NCI-H146 treated with DMSO at 0.1 percent for 48 hours (cell line): ENCODE data around the gene MLEC.

Experiments used
- DNase-seq: peaks from one replicate; lab custom pipeline; 2025; ENCODE audit not compliant: unreplicated experiment; lab: John Stamatoyannopoulos, UW

MLEC gene, protein sequence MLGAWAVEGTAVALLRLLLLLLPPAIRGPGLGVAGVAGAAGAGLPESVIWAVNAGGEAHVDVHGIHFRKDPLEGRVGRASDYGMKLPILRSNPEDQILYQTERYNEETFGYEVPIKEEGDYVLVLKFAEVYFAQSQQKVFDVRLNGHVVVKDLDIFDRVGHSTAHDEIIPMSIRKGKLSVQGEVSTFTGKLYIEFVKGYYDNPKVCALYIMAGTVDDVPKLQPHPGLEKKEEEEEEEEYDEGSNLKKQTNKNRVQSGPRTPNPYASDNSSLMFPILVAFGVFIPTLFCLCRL

DNA sequence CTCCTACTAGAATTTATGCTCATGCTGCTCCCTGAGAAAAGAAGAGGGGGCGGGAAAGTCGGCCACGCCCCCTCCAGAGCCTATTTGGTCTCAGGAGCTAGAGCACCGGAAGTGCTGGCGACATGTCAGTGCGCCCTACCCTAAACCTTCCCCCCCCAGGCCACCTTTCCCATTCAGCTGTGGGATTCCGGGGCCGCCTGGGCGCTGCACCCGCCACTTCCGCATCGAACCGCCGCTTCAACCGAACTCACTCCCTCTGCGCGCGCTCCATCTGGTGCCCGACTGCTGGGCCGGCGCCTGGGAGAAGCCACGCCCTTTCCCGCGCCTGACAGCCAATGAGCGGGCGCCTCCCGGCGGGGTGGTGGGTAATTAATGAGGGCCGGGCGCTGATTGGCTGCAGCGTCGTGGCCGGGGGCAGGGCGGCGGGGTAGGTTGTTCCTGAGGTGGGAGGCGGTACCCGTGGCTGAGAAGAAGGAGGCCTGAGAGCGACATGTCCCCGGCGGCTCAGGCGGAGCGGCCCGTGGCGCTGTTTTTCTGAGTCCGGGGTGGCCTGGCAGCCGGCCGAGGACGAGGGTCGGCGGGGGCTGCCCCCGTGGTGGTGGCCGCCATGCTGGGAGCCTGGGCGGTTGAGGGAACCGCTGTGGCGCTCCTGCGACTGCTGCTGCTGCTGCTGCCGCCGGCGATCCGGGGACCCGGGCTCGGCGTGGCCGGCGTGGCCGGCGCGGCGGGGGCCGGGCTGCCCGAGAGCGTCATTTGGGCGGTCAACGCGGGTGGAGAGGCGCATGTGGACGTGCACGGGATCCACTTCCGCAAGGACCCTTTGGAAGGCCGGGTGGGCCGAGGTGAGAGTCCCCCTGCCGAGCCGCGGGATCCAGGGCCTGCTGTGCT lies at the start of gene MLEC:
Gene MLEC, plus strand, starts transcription at position 460 of the 888 bp plus-strand sequence. Its CDS starts 148 bp downstream, at position 608.
- DNase-seq, result peak; percentile 96

DNA sequence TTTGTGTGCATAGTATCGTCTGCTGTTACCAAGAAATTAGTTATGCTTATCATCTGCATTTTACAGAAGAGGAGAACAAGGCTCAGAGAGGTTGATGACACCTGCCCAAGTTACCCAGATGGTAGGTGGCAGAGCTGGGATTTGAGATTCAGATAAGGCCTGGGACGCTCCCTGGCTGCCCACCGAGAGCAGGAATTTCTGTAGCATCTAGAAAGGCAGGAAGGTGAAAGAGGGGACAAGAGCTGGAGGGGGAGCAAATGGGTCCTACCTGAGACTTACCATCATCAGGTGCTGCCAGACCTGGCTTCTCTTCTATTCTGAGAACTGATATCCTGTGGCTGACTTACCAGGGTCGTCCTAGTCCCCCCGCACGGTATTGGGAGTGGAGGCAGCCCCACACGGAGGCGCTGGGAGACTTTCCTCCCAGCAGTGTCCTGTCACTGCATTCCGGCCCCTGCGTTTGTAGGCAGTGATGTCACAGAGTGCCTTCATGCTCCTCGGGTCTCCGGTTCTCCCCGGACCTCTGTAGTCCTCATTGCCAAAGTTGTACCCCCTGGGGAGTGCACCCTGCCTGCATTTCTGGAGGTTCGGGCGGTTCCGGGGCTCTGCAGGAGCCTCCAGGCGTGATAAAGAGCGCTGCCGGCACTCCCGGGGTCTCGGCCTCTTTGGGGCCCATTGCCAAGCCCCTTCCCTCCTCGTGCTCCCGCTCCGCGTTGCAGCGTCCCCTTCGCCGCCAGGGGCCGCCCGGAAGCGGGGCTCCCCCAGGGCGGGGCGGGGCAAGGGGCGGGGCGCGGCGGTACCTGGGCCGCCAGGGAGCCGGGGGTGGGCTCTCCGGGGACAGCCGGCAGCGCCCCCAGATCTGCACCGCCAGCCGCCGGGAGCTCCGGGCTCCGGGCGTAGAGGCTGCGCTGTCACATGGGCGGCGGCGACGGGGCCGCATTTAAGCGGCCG lies 46.9 kb upstream of the MLEC start, which contains the start of gene CABP1:
Gene CABP1, plus strand, starts transcription at position 856 of the 951 bp plus-strand sequence. Its CDS starts 60 bp downstream, at position 916.
- peak; percentile 11 for DNase-seq

DNA sequence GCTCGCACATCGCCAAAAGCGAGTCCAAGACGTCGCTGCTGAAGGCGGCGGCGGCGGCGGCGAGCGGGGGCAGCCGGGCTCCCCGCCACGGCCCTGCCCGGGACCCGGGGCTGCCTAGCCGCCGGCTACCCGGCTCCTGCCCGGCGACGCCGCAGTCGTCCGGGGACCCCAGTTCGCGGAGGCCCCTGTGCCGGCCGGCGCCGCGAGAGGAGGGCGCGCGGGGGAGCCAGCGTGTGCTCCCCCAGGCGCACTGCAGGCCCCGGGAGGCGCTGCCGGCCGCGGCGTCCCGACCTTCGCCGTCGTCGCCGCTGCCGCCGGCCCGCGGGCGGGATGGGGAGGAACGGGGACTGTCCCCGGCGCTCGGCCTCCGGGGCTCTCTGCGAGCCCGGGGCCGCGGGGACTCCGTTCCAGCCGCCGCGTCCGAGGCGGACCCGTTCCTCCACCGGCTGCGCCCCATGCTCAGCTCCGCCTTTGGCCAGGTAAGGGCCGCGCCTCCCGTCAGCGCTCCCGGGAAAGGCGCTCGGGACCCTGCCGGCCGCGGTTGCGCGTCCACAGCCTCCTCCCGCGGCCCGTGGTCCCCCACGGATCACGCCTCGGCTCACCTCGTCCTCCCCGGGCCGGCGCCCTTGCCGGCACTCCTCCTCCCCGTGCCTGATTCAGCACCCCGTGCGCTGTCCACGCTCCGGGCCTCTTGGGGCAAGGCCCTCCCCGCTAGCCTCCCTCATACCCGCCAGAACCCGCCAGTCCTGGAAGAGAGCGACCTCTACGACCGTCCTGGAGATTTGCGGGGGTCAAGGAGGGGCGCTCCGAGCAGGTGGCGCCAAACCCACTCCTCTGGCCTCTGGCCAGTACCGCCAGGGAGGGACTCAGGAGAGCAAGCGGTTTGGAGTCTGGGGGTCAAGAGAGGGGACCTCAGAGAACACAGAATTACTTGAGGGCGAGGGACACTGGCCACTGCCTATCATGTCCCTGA lies 45.8 kb upstream of the MLEC start:
- DNase-seq, result no peak

DNA sequence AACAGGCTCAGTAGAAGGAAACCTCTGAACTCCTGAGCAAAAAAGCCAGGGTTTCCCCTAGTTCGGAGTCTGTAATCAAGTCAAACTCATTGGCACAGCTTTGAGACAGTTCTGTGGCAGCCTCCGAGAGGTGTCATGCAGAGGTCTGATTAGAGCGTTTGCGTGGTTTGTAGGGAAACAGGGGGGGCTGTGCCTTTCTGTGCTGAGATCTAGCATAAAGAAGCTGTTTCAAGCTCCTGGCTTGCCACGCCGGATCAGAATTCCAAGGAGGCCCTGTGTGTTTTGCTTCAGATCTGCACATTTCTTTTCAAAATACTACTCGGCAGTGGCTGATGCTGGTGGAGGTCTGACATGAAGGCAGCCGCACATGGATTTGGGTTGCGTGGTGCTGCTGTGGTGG lies 44.8 kb upstream of the MLEC start:
- no peak for DNase-seq

DNA sequence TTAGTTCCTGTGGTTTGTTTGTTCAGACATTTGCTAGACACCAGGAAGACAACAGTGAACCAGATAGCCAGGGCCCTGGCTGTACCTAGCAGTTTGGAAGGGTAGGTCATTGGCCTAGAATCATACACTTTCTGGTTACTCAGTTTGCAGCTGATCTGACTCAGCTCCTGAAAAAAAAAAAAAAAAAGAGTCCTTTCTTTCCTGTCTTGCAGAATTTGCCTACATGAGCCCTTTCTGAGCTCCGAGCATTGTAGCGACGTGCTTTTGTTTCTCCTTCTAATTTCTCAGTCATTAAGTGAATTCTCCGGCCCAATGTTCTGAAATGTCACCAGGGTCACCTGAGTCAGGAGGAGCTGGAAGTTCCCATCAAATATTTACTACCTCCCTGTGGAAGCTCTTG lies 44.1 kb upstream of the MLEC start:
- no peak for DNase-seq

DNA sequence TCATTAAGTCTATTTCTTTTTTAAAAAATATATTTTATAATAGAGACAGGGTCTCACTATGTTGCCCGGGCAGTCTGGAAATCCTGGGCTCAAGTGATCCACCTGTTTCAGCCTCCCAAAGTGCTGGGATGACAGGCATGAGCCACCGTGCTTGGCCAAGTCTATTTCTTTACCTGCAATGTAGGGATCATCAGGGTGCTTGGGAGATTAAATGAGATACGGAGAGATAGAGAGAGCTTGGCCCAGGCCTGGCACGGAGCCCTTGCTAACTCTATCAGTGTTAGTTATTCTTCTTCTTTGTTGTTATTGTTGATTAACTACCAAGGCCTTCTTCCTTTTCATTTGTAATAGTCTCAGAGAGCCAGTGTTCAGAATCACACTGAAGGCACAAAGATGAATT lies 43.4 kb upstream of the MLEC start:
- no peak for DNase-seq

DNA sequence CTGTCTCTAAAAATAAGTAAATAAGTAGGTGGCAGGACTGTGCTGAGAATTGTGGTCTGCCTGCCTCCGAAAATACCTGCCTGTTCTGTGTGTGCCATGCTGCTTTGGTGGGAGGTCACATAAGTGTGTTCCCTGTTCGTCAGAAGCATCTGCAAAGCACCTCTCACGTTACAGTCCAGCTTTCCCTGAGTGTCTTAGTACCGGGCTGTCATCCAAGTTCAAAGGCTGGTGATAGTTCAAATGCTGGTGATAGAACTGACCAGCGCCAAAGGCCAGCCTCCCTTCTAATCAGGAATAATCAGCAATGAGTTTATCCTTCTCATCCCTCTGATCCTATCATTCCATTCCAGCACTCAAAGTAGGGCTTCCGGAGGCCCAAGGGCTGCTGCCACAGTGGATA lies 40.9 kb upstream of the MLEC start:
- DNase-seq, result no peak

DNA sequence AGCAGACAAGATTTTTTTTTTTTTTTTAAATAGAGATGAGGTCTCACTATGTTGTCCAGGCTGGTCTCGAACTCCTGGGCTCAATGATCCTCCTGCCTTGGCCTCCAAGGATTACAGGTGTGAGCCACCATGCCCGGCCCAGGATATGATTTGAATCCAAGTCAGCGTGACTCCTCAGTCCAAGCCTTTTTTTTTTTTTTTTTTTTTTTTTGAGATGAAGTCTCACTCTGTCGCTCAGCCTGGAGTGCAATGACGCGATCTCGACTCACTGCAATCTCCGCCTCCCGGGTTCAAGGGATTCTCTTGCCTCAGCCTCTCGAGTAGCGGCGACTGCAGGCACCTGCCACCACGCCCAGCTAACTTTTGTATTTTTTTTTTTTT lies 39.6 kb upstream of the MLEC start:
- DNase-seq, result no peak

DNA sequence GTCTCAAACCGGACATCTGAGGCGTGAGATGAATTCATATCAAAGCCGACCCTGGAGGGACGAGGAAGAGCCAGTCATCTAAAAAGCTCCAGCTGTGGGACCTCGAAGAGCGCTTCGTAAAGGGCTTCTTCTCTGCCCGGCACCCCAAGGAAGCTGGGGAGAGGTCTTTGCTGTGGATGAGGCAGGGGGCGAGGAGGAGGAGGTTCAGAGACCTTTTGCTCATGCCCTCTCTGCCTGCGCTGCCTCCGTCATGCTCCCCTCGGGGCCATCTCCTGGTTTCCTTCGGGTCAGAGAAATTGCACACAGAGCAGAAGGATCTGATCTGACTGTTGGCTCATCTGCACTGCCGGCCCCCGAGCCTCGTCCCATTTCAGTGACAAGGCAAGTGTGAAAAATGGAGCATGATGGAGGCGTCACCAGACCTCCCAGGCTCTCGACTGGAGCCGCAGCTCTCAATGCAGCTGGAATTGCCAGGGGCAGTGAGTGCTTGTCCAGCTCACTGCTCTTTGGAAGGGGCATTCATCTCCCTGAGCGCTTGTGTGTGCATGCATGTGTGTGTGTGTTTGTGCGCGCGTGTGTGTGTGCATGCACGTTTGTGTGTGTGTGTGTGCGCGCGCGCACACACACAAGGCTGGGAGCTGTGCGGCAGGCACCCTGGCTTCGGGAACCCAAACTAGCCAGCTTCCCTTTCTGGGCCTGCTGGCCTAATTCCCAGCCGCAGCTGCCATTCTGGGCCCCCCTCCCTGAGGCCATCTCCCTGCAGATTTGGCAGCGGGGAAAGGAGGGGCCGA lies 37.3 kb upstream of the MLEC start:
- DNase-seq, result no peak

DNA sequence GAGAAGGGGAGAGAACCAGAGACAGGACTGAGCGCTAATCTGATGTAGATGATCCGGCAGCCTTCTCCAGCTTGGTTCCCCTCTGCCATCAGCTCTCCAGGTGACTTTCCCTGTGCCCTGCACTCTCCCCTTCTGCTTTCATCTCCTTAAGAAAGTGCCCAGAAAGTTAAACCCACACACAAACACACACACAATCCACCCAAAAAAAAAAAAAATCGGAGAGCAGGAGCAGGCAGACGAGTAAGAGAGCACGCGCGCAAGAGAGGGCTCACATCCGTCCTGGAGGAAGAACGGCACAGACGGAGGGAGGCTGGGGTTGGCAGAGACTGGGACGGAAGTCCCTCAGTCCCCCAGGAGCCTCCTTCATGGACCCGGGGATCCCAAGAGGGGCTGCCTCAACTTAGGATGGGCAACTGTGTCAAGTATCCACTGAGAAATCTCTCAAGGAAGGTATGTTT lies 36.7 kb upstream of the MLEC start:
- no peak for DNase-seq

DNA sequence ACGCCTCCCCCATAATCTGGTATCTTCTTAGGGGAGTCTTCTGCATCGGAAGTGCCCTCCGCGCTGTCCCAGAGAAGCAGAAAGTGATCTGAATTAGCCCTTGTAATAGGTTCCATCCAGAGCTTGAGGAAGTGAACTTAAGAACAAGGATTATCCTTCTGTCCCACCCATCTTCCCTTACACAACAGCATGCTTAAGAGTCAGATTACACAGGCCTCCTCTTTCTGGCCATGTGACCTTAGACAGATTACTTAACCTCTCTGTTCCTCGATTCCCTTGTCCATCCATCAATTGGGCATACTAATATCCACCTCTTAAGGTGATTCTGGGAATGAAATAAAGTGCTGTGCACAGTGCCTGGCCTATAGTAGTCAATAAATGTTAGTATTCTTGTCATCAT lies 35.1 kb upstream of the MLEC start:
- DNase-seq, result no peak

DNA sequence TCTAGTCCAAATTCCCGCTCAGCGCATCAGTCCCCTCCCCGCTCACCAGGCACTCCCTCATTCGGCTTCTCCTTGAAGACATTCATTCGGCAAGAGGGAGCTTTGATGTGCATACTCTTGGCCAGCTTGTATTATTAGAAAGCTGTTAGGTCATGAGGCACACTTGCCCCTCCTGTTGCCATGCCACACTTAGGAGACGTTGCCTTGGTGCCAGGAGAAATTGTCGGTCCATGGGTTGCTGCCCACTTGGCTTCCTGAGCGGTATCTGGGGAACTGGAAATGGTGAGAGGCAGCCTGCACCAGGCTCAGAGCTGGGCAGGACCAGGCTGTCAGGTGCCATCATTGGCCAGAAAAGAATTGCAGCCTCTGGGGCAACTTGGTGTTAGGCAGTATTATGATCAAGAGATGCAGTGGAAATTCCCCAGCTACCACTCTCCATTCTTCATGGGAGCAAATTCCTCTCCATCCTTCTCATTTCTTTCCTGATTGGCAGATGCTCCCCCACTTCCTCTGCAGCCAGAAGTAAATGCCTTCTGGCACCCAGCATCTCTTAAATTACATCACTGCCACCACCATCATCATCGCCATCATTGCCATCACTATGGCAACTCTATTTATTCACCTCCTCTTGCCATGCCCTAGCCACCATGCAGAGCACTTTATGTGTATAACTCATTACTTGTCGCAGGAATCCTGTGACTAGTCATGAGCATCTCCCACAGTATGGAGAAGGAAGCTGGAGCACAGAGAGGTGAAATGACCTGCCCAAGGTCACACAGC lies 34.1 kb upstream of the MLEC start:
- DNase-seq, result no peak

DNA sequence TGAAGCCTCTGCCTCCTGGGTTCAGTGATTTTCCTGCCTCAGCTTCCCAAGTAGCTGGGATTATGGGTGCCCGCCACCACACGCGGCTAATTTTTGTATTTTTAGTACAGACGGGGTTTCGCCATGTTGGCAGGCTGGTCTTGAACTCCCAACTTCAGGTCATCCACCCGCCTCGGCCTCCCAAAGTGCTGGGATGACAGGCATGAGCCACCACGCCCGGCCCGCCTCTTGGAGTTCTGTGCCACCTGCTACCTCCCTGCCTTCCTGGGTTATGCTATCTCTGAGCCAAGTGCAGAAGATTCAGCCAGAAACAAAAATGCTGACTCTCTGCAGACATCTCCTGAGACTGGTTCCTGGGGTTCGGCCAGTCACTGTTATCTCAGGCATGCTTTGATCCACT lies 33.3 kb upstream of the MLEC start:
- no peak for DNase-seq

DNA sequence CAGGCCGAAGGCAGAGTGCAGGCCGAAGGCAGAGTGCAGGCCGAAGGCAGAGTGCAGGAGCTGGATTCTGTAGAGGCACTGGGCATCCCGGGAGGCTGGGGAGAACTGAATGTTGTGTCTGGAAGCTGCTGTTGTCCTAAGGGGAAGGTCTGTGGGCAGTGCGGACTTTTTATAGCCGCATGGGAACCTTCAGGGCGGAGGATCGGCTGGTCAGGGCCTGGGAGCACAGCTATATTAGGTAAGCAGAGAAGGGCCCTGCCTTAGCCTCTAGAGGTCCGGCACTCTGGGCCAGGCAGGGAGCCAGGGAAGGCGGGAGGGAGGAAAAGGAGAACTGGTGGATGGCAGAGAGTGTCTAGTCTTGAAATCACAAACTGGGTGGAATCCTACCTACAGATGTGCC lies 32.3 kb upstream of the MLEC start:
- no peak for DNase-seq

DNA sequence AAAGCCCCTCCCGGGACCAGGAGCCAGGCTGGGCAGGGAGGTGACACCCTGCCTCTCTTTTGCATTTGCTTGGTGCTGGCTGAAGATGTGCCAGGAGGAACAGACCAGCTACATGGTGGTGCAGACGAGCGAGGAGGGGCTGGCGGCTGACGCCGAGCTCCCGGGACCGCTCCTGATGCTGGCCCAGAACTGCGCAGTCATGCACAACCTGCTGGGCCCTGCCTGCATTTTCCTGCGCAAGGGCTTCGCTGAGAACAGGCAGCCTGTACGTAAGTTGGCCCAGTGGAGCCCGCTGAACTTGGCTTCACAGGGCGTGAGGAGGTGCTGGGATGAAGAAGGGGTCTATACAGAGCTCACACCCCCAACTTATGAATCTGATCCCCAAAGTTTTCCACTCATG lies 30.9 kb upstream of the MLEC start:
- DNase-seq, result no peak

DNA sequence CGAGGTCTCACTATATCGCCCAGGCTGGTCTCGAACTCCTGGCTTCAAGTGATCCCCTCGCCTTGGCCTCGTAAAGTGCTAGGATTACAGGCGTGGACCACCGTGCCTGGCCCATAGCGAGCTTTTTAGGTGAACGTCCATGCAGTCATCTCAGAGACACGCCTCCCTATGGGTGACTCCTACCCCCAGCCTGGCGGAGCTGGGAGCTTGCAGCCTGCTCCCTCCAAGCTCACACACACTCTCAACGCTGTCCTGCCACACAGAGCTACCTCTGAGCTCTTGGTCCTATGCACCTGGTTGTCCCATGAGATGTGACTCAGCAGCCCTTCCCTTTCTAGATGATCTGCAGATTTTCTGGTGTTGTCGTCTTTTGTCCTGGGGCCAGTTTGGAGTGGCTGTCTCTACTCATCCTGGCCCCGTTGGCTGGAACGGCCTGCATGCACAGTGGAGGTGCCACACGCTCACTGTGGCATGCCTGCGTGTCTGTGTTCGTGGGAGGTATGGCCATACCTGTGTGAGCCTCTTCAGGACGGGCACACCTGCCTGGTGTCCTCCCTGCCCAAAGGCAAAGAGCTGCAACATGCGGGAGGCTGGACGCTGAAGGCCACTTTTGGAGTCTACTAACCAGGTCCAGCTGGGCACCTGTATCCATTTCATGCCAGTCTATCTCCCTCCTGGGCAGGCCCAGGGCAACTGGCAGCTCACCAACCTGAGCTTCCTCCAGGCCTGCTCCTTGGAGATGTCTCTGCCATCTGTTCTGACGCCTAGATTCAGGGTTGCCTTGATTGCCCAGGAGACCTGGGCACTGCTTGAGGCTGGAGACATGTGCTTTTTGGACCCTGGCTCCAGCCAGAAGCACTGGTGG lies 28.4 kb upstream of the MLEC start:
- no peak for DNase-seq

DNA sequence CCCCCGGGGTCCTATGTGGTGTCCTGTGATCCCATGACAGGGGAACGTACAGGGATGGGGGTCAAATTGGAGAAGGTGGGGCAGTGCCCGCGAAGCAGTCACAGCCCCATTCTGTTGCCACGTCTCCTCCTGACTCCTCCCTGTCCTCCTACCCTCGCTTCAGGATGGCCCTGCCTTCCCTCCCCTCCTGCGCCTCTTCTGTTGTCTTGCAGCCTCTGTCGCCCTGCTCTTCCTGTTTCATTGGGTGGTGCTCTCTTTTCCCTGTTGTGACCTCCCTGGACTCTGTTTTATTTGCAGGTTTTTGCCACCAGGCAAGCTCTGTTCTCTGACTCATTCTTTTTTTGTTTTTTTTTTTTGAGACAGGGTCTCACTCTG lies 27.8 kb upstream of the MLEC start:
- no peak for DNase-seq
